ENCODE results near the gene C11orf16. TPM values are rescaled to one million over a fixed set of nuclear protein-coding genes. Genes with fewer than 3 reads are reported as not detected.
"Not testable (repeated sequence)": the region's sequence is repeated elsewhere in the genome, so short reads cannot be mapped to it uniquely, and the experiment has no call there.

Gene C11orf16, protein sequence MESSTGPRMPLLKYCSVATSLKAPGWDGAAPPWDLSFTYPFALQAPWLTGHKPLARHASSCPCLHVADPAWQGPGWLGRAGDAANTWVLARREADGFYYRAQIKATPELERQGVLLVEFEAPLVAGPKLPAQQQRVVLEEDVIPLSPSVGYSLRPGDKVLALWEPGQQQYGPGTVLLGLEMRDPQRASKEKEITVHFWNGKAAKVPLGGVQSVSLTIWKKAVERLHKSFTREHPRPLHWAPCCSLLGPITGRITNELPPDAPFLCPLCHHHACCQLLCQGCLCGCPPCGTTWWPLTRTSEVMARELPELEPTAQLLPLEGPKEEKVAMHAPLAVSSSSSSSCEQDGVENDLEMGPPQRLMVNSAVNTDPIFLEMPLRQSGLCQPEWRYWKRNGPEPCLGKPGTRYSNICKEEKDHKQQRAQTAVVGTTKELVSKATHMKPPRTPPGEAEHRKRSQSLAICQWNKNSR
- not detected for total RNA-seq

DNA sequence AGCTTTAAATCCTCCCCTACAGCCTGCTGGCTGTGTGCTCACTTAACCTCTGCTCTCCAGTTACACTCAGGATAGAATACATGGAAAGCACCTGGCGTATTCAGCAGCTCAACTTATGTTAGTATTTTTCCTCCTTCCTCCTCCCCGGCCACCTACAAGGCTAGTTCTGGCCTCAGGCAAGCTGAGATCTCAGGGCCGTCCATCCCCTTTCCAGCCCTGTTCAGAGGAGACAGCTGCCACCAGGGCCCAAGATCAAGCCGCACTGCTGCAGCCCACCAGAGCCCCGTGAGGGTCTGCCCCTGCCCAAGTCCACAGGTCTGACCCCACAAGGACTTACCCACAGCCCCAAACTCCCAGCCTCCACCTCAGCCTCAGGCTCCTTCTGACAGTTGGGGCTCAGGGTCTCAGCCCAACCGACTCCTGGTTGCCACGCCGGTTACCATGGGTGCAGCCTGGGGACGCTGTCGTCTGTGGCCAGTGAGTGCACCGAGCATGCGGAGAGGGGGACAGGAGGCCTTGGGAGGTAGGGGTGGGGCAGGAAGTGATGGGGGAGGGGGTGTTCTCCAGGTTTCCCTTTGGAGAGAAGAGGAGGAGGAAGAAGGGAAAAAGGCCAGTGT, at the start of gene C11orf16:
C11orf16 (minus strand) TSS at position 384 of the 617 bp plus-strand sequence. CDS start 639 bp downstream, outside the sequence.
- ATAC-seq (ENCODE audit: insufficient number of reproducible peaks, low FRiP score, low read depth) (no peak), DNase-seq (ENCODE audit: low spot score) (no peak)
- H3K36me3 ChIP-seq, result no peaks in the 10 kb centered on the region

DNA sequence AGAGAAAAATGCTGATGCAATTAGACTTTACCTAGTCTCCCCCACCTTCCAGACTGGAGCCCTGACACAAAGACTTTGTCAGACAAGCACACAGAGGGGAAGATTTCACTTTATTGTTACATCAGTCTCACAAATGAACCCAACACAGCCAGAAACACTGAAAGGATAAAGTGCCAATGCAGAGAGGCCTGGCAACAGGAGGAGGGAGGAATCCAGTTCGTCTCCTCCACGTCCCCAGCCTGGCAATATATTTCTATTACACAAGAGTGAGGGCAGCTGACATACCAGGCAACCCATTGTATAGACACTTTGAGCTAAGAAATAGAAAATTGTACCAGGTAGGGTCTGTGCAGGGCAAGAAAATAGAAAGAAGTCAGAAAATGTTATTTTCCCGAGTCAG, 47.7 kb upstream of the C11orf16 start:
- ATAC-seq (ENCODE audit: insufficient number of reproducible peaks, low FRiP score, low read depth) (no peak), DNase-seq (ENCODE audit: low spot score) (no peak)
- H3K36me3 ChIP-seq, result no peaks in the 10 kb centered on the region
- no peaks in the 10 kb centered on the region for H3K9me3 ChIP-seq
- H3K4me3 ChIP-seq, result no peak overlapping the region
- H3K27ac ChIP-seq, result no peak overlapping the region
- no peaks in the 10 kb centered on the region for H3K4me1 ChIP-seq (ENCODE audit: control insufficient read depth in 1 of 2, low read depth in 2 of 2)
- no peaks in the 10 kb centered on the region for H3K27me3 ChIP-seq (replicated peaks; ENCODE audit: insufficient read depth)
- TF ChIP-seq, protein P1, sequence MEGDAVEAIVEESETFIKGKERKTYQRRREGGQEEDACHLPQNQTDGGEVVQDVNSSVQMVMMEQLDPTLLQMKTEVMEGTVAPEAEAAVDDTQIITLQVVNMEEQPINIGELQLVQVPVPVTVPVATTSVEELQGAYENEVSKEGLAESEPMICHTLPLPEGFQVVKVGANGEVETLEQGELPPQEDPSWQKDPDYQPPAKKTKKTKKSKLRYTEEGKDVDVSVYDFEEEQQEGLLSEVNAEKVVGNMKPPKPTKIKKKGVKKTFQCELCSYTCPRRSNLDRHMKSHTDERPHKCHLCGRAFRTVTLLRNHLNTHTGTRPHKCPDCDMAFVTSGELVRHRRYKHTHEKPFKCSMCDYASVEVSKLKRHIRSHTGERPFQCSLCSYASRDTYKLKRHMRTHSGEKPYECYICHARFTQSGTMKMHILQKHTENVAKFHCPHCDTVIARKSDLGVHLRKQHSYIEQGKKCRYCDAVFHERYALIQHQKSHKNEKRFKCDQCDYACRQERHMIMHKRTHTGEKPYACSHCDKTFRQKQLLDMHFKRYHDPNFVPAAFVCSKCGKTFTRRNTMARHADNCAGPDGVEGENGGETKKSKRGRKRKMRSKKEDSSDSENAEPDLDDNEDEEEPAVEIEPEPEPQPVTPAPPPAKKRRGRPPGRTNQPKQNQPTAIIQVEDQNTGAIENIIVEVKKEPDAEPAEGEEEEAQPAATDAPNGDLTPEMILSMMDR (IDR thresholded peaks at IDR 0.05), result no peak

More for the DNA sequence above, at the start of gene C11orf16:
- Histone ChIP-seq H3K27ac (no peak within 1 kb of the TSS), H3K4me3 (no peak within 1 kb of the TSS), H3K27me3 (replicated peaks; ENCODE audit: insufficient read depth) (no peaks in the 10 kb centered on the region), H3K4me1 (ENCODE audit: control insufficient read depth in 1 of 2, low read depth in 2 of 2) (no peaks in the 10 kb centered on the region), H3K9me3 (no peaks in the 10 kb centered on the region)
- TF ChIP-seq, protein P1 (IDR thresholded peaks at IDR 0.05), result no peak

DNA sequence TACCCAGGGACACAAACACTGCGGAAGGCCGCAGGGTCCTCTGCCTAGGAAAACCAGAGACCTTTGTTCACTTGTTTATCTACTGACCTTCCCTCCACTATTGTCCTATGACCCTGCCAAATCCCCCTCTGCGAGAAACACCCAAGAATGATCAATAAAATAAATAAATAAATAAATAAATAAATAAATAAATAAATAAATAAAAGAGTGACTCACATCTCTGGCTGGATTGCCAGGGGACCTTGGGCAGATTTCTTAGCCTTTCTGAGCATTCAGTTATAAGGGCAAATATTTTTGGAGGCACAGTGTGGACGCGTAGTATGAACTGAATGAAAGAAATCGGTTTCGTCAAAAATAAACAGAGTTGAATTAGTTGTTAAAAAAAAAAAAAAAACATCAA, 46.6 kb upstream of the C11orf16 start:
- H3K9me3 ChIP-seq; H3K27me3 ChIP-seq (replicated peaks; ENCODE audit: insufficient read depth); ATAC-seq (ENCODE audit: insufficient number of reproducible peaks, low FRiP score, low read depth); H3K36me3 ChIP-seq; H3K4me3 ChIP-seq; H3K27ac ChIP-seq; DNase-seq (ENCODE audit: low spot score); H3K4me1 ChIP-seq (ENCODE audit: control insufficient read depth in 1 of 2, low read depth in 2 of 2): not testable (repeated sequence)

DNA sequence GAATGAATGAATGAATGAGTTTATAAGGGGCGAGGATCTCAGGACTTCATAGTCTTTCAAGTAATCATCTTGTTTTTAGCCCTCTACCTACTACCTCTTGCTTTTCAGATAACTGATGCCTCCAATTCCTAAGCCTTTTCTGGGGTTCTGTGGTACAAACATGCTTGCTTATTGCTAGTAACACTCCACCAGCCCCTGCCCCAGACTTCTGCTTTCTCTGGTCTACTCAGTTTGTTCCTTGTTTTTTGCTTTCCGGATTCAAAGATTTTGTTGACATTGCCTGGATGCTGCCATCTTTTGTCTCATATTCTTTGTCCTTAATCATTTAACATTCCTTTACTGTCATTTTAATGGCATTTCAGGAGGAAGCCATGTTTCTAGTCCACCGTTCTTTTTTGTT, 40.4 kb upstream of the C11orf16 start:
- H3K4me3 ChIP-seq, result no peak overlapping the region
- TF ChIP-seq, protein P1 (IDR thresholded peaks at IDR 0.05), result no peak
- no peaks in the 10 kb centered on the region for H3K9me3 ChIP-seq
- H3K4me1 ChIP-seq (ENCODE audit: control insufficient read depth in 1 of 2, low read depth in 2 of 2), result no peaks in the 10 kb centered on the region
- no peaks in the 10 kb centered on the region for H3K27me3 ChIP-seq (replicated peaks; ENCODE audit: insufficient read depth)
- ATAC-seq (ENCODE audit: insufficient number of reproducible peaks, low FRiP score, low read depth), result no peak
- H3K27ac ChIP-seq, result no peak overlapping the region
- H3K36me3 ChIP-seq, result no peaks in the 10 kb centered on the region
- DNase-seq (ENCODE audit: low spot score), result no peak

DNA sequence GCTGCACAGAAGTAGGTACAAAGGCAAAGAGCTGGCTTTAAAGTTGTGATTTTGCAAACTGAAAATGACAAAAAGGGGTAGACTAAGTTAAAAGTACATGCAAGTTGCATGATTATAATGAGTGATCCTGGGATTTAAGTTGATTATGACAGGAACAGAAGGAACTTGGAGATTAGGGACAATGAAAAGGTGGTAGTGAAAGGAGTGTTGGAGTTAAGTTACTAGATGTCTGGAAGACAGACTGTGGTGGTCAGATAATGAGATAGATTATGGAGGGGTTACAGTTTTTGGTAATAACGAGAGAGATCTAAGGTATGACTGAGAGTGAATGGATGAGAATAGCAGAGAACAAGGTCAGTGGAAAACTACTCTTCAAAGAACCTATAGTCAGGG, 39.2 kb upstream of the C11orf16 start:
- Histone ChIP-seq H3K36me3 (no peaks in the 10 kb centered on the region), H3K9me3 (no peaks in the 10 kb centered on the region), H3K27ac (no peak overlapping the region), H3K4me3 (no peak overlapping the region), H3K27me3 (replicated peaks; ENCODE audit: insufficient read depth) (no peaks in the 10 kb centered on the region), H3K4me1 (ENCODE audit: control insufficient read depth in 1 of 2, low read depth in 2 of 2) (no peaks in the 10 kb centered on the region)
- no peak for ATAC-seq (ENCODE audit: insufficient number of reproducible peaks, low FRiP score, low read depth)
- TF ChIP-seq, protein P1 (IDR thresholded peaks at IDR 0.05), result no peak
- no peak for DNase-seq (ENCODE audit: low spot score)
